NOMO-1 treated with DMSO at 0.1 percent for 48 hours (cell line): ENCODE measurements around the gene RAB27A.
"Not testable (repeated sequence)": the region's sequence is repeated elsewhere in the genome, so short reads cannot be mapped to it uniquely, and the experiment has no call there.

Experiments
- DNase-seq: peaks from one replicate; lab custom pipeline; 2025; ENCODE audit not compliant: unreplicated experiment; lab: John Stamatoyannopoulos, UW

Gene RAB27A

GRCh38 chr15:55289746-55290527 is at the start of gene RAB27A:
Gene RAB27A, minus strand, starts transcription at chr15:55289813. Its CDS starts 54,879 bp downstream, at chr15:55234934.
- DNase-seq: peak; percentile 69

GRCh38 chr15:55337160-55337559 is 47.5 kb upstream of the RAB27A start:
- DNase-seq: no peak

- no peak for DNase-seq
Observed at GRCh38 chr15:55334997-55335396, 45.4 kb upstream of the RAB27A start.

DNA sequence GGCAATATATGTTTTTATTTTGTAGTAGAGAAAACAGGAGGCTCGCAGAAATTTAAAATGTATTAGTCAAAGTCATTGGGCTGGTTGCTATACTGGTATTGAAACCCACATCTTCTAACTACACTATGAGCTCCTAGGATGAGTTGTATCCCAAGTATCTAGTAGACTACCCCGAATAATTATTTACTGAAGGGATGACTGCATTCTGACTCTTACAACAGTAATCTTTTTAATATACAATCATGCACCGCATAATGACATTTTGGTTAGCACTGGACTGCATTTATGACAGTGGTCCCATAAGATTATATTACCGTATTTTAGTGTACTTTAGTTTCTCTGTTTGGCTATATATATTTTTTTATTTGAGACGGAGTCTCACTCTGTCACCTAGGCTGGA is 44.8 kb upstream of the RAB27A start:
- DNase-seq: no peak

- DNase-seq: peak; percentile 79
Observed at GRCh38 chr15:55327387-55327786, 37.8 kb upstream of the RAB27A start.

- peak; percentile 55 for DNase-seq
Observed at GRCh38 chr15:55322467-55322866, 32.9 kb upstream of the RAB27A start.

DNA sequence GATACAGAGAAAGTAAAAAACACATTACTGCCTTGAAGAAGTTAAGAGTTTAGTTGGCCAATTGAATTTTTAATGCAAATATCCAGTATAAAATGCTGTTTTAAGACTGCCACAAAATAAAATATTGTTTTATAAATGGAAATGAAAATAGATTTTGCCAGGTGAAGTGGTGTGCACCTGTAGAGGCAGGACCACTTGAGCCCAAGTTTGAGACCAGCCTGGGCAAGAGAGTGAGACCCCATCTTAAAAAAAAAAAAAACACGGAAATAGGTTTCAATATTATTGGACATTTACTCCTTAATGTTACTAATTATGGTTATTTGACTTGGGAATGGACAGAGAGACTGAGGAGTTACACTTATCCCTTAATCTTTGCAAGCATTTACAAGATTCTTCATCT is 31.4 kb upstream of the RAB27A start:
- DNase-seq: no peak

- DNase-seq: no peak
Observed at GRCh38 chr15:55320238-55320550, 30.6 kb upstream of the RAB27A start.

DNA sequence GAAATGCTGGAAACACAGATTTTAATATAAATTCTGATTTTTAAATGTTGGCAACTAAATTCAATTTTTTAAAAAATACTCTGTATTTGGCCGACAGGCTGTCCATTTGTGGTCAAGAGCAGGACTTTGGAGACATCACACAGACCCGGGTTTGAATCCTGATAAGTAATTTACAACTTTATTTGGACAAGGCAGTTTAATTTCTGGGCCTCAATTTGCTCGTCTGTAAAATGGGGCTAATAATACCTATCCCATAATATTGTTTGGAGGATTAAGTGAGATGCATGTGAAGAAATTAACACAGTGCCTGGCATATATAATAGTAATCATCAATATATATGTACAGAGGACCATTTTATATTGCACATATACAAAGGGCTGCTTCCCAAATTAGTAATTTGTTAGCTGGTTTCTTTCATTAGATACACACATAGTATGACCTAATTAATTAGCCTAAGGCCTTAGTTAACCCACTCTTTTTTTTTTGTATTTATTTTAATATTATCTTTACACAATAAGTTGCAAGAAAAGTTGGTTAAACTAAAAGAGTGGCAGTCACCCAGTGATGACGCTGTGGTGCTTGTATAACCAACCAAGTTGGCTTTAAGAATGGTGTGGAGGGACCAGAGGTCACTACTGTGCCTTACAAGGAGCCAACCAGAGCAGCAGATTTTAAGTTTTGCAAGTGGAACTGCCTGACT is 30.1 kb upstream of the RAB27A start:
- DNase-seq: peak; percentile 65

GRCh38 chr15:55318588-55319494 is 29.2 kb upstream of the RAB27A start, which contains the start of the genes PIGB and PIGBOS1:
Gene PIGB, plus strand, starts transcription at chr15:55319222. Its CDS starts 29 bp downstream, at chr15:55319251.
Gene PIGBOS1, minus strand, starts transcription at chr15:55319123. Its CDS starts 1,331 bp downstream, at chr15:55317792.
- DNase-seq: peak; percentile 91

DNA sequence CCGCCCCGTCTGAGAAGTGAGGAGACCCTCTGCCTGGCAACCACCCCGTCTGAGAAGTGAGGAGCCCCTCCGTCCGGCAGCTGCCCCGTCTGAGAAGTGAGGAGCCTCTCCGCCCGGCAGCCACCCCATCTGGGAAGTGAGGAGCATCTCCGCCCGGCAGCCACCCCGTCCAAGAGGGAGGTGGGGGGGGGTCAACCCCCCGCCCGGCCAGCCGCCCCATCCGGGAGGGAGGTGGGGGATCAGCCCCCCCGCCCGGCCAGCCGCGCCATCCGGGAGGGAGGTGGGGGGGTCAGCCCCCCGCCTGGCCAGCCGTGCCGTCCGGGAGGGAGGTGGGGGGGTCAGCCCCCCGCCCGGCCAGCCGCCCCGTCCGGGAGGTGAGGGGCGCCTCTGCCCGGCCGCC is 13.2 kb upstream of the RAB27A start:
- DNase-seq: not testable (repeated sequence)

- DNase-seq: no peak
Observed at GRCh38 chr15:55297315-55297714, 7.7 kb upstream of the RAB27A start.

- peak; percentile 82 for DNase-seq
Observed at GRCh38 chr15:55290528-55291057, 980 bp upstream of the RAB27A start.

DNA sequence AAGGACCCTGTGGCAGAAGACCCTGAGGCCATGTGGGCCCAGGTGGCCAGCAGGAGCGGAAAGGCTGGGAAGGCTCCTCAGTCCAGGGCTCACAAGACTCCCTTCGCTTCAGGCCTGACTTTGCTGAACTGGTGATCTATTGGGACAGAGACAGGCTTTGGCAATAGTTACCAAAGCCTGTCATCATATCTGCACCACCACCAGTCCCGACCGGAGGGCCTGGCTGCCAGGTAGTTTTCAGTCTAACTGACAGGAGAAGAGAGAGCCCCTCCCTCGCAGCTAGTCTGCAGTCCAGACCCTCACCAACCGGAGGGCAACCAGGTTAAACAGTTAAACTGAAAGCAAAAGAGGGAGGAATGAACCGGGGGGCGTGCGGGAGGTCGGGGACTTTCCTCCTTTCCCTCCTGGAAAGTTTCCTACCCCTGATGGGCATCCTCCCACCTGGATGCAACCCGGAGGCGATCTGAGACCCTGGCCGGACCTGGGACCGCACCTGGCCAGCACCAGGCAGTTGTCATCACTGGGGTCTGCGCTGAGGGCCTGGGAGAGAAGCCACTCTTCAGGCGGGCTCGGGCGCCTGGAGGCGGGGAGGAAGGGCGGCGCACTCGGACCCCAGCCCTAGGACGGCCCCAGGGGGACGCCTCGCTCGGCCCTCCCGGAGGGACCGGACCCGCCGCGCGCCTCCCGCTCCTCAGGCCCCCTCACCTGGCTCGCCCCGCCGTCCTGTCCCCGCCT is 435 bp downstream of the RAB27A start:
- peak; percentile 52 for DNase-seq

- DNase-seq: no peak
Observed at GRCh38 chr15:55288006-55288717, 1.5 kb downstream of the RAB27A start.

DNA sequence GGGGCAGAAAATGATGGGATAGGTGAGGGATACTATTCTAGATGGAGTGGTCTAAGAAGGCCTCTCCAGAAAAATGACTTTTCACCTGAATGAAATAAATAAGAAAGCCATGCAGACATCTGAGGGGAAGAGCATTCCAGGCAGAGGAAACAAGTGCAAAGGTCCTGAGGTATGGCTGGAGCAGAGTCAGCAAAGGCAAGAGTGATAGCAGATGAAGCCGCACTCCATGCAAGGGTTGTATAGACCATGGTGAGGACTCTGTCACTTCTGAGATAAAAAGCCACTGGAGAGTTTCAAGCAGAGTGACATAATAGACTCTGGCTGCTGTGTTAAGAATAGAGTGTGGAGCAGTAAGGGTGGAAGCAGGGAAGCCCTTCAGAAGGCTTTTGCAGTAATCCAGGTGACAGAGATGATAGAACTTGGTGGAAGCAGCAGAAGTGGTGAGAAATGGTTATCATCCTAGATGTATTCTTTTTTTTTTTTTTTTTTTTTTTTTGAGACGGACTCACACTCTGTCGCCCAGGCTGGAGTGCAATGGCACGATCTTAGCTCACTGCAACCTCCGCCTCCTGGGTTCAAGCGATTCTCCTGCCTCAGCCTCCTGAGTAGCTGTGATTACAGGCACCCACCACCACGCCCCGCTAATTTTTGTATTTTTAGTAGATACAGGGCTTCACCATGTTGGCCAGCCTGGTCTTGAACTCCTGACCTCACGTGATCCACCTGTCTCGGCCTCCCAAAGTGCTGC is 3.0 kb downstream of the RAB27A start:
- DNase-seq: not testable (repeated sequence)

GRCh38 chr15:55284426-55284825 is 5.2 kb downstream of the RAB27A start:
- no peak for DNase-seq

DNA sequence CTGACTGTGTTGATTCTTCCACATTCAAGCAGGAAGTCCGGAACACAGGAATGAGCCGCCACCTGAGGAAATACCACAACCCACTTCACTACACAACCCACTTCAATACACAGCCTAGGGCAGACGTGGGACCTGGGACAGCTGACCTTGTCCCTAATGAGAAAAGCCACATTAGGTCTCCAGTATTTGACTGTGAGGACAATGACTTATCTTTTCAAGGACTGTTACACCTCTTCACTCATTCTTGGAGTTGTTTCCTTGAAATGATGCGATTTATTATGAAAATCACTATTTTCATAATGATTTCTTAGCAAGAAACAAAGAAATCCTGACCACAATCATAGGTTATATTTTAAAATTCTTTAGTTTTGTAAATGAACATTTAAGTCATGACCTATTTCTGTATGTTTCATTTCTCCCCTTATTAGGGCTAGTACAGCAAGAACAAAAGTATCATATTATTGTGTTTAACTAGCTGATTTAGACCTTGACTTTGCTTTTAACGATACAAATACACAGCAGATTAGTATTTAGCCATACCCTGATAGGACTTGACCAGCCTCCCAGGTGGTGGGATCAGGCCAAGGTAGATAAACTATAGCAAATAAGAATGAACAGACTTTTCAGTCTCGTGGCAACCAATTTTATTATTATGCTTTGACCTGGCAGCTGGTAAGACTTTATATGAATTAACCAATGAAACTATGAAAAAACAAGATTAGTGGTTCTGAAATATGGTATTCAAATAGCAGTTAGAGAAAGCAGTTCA is 6.0 kb downstream of the RAB27A start:
- no peak for DNase-seq
